HG02885 (cell line): ENCODE results near the gene CNTNAP3.
"Not testable (repeated sequence)": the region's sequence is repeated elsewhere in the genome, so short reads cannot be mapped to it uniquely, and the experiment has no call there.

ENCODE experiments used
- ATAC-seq: cut with Tn5 transposase; IDR thresholded peaks from one replicate; pipeline ENCODE4 v1.9.1; 2021; ENCODE audit warnings: mild to moderate bottlenecking; ENCODE audit not compliant: unreplicated experiment, poor library complexity

CNTNAP3 gene

GRCh38 chr9:39078621-39079256 lies 209.2 kb downstream of the CNTNAP3 start:
- peak; percentile 73 for ATAC-seq

DNA sequence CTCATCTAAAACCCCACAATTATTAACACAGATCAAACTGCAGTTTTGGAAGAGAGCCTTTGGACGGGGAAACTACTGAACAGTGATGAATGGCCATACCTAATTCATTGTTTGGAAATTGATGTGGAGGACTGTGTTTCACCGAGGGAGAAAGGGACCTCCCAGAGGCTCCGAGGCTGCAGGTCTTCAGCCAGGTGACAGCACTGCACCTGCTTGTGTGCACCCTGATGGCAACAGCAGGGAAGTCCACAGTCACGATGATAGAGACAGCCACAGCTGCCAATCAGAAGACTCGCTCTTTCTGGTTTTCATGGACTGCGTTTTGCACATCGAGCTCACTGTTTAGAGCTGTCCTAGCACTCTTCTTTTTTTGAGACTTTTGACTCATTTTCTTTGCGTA lies 214.4 kb downstream of the CNTNAP3 start:
- ATAC-seq, result not testable (repeated sequence)

GRCh38 chr9:39067683-39068082 lies 220.3 kb downstream of the CNTNAP3 start:
- not testable (repeated sequence) for ATAC-seq

DNA sequence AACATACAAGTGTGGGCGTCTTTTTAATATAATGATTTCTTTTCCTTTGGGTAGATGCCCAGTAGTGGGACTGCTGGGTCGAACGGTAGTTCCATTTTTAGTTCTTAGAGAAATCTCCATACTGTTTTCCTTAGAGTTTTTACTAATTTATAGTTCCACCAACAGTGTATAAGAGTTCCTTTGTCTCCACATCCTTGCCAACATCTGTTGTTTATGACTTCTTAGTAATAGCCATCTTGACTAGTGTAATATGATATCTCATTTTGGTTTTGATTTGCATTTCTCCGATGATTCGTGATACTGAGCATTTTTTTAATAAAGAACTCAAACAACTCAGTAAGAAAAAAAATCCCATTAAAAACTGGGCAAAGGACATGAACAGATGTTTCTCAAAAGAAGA lies 225.0 kb downstream of the CNTNAP3 start:
- ATAC-seq, result not testable (repeated sequence)

DNA sequence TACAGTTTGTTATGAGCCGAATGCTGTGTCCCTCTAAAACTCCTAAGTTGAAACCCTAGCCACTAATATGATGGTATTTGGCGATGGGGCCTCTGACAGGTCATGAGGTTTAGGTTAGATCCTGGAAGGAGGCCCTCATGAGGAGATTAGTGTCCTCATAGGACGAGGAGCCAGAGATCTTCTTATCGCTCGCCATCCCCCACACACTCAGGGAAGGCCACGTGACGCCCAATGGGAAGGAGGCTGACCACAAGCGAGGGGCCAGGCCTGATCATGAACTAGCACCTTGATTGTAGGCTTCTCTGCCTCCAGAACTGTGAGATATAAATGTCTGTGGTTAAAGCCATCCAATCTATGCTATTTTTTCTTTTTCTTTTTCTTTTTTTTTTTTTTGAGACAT lies 233.5 kb downstream of the CNTNAP3 start:
- not testable (repeated sequence) for ATAC-seq

DNA sequence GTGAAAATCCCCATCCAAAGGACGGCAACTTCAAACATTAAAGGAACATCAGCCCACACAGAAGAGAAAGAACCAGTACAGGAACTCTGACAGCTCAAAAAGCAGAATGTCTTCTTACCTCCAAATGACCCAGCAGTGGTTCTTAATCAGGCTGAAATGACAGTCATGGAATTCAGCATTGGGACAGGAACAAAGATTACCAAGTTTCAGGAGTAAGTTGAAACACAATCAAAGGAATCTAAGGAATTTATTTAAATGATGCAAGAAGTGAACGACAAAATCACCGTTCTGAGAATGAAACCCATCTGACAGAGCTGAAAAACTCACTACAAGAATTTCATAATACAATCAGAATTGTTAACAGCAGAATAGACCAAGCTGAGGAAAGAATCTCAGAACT lies 241.1 kb downstream of the CNTNAP3 start:
- not testable (repeated sequence) for ATAC-seq

DNA sequence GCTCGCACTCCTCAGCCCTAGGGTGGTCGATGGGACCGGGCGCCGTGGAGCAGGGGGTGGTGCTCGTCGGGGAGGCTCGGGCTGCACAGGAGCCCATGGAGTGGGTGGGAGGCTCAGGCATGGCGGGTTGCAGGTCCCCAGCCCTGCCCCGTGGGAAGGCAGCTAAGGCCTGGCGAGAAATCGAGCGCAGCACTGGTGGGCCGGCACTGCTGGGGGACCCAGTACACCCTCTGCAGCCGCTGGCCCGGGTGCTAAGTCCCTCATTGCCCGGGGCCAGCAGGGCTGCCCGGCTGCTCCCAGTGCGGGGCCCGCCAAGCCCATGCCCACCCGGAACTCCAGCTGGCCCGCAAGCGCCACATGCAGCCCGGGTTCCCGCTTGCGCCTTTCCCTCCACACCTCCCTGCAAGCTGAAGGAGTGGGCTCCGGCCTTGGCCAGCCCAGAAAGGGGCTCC lies 245.6 kb downstream of the CNTNAP3 start:
- not testable (repeated sequence) for ATAC-seq

DNA sequence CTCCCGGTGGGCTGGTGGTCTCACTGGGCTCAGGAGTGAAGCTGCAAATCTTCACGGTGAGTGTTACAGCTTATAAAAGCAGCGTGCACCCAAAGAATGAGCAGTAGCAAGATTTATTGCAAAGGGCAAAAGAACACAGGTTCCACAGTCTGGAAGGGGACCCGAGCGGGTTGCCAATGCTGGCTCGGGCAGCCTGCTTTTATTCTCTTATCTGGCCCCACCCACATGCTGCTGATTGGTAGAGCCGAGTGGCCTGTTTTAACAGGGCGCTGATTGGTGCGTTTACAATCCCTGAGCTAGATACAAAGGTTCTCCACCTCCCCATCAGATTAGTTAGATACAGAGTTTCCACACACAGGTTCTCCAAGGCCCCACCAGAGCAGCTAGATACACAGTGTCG lies 246.2 kb downstream of the CNTNAP3 start:
- ATAC-seq, result not testable (repeated sequence)

GRCh38 chr9:39039148-39039547 lies 248.8 kb downstream of the CNTNAP3 start:
- not testable (repeated sequence) for ATAC-seq

- ATAC-seq, result not testable (repeated sequence)
These were observed 249.7 kb downstream of the CNTNAP3 start for GRCh38 chr9:39038221-39038620.

- not testable (repeated sequence) for ATAC-seq
These were observed 254.1 kb downstream of the CNTNAP3 start for GRCh38 chr9:39033849-39034248.

GRCh38 chr9:39030204-39031019 lies 257.6 kb downstream of the CNTNAP3 start:
- not testable (repeated sequence) for ATAC-seq

- not testable (repeated sequence) for ATAC-seq
These were observed 259.1 kb downstream of the CNTNAP3 start for GRCh38 chr9:39028855-39029254.

DNA sequence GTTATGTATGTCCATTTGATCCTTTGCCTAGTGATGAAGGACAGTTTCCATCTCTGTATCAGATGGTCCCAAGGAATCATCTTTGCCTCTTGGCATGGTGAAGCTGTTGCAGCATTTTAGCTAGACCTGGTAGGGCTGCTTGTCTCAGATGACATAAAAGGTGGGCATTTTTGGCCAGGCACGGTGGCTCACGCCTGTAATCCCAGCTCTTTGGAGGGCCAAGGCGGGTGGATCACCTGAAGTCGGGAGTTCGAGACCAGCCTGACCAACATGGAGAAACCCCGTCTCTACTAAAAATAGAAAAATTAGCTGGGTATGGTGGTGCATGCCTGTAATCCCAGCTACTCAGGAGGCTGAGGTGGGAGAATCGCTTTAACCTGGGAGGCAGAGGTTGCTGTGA lies 259.8 kb downstream of the CNTNAP3 start:
- not testable (repeated sequence) for ATAC-seq

DNA sequence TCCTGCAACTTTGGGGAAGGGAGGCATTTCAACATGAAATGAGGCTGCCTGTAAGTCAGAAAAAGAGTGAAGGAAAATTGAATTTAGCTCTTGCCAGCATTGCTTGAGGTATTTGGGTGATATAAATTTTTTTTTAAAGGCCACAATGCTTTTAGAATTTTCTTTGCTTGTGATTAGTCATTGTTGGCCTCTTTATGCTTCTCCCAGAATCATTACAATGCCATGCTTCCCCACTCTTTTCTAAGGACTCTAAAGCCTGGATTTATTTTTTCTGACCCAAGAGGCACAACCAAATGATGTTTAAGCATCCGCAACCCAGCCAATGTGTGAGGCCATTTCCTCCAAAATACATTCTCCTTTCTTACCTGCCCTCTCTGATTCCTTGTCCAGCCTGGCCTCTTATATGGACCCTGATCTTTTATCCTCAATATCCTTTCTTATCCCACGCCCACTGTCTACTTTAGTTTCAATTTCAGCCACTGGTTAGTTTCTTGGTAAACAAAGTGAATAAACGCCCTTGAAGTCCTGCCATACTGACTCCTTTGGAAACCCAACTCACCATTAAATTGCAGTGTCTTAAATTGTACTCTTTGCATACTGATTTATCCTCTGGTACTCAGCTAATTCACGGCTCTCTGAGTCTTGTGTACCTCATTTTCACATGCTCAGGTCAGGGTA lies 261.9 kb downstream of the CNTNAP3 start:
- ATAC-seq, result not testable (repeated sequence)
